ENCODE data around the gene AHCYL1. TPM values are rescaled to one million over a fixed set of nuclear protein-coding genes. Genes with fewer than 3 reads are reported as not detected.

Gene AHCYL1
- total RNA-seq, 4 donors from 2014 or later: 49.7 to 60.3 (median 53.0) TPM

GRCh38 chr1:110038271-110038670 lies 53.7 kb downstream of the AHCYL1 start:
- Histone ChIP-seq H3K4me1 (peaks cover 10 to 34% (median 12%) of the 10 kb centered on the region in 3 donors), H3K27ac (no peak overlapping the region), H3K27me3 (no peaks in the 10 kb centered on the region), H3K36me3 (peaks cover 34 to 66% (median 35%) of the 10 kb centered on the region in 3 donors), H3K9me3 (no peaks in the 10 kb centered on the region), H3K4me3 (no peak overlapping the region)
- no peak for DNase-seq
- WGBS, 2 donors: 94 to 98% methylated on average over 4 of the region's 5 CpGs
- TF ChIP-seq POLR2A (IDR thresholded peaks at IDR 0.05) (no peak), CTCF (IDR thresholded peaks at IDR 0.05) (no peak)
- intact Hi-C loops (cut with DNase I): no loop called here

- 83 to 90% methylated on average over 2 to 4 of the region's 4 CpGs for WGBS, 2 donors
Measured at GRCh38 chr1:110039641-110040040, 55.1 kb downstream of the AHCYL1 start.

GRCh38 chr1:110040548-110040947 lies 56.0 kb downstream of the AHCYL1 start:
- Histone ChIP-seq H3K4me1 (peaks cover 2 to 20% (median 5%) of the 10 kb centered on the region in 3 donors), H3K27ac (no peak overlapping the region), H3K9me3 (no peaks in the 10 kb centered on the region), H3K27me3 (no peaks in the 10 kb centered on the region), H3K36me3 (peaks cover 49 to 89% (median 52%) of the 10 kb centered on the region in 3 donors), H3K4me3 (no peak overlapping the region)
- DNase-seq: no peak
- WGBS, 2 donors: 50% methylated on average over 1 of the region's 4 CpGs; no CpG with 5 or more reads in 1 of the 2 donors
- TF ChIP-seq CTCF (IDR thresholded peaks at IDR 0.05): no peak
- no peak for TF ChIP-seq POLR2A (IDR thresholded peaks at IDR 0.05)
- intact Hi-C loops (cut with DNase I): no loop called here

More at GRCh38 chr1:110039641-110040040, 55.1 kb downstream of the AHCYL1 start:
- H3K27ac ChIP-seq: no peak overlapping the region
- peaks cover 5 to 27% (median 10%) of the 10 kb centered on the region in 3 donors for H3K4me1 ChIP-seq
- no peaks in the 10 kb centered on the region for H3K27me3 ChIP-seq
- H3K4me3 ChIP-seq: no peak overlapping the region
- no peaks in the 10 kb centered on the region for H3K9me3 ChIP-seq
- DNase-seq: no peak
- intact Hi-C loops (cut with DNase I): no loop called here
- TF ChIP-seq CTCF (IDR thresholded peaks at IDR 0.05): no peak
- TF ChIP-seq POLR2A (IDR thresholded peaks at IDR 0.05): no peak
- H3K36me3 ChIP-seq: peaks cover 41 to 80% (median 47%) of the 10 kb centered on the region in 3 donors

GRCh38 chr1:110043016-110043415 lies 58.5 kb downstream of the AHCYL1 start:
- 97 to 100% methylated on average over 1 to 6 of the region's 10 CpGs for WGBS, 2 donors
- H3K36me3 ChIP-seq: peaks cover 59 to 100% (median 77%) of the 10 kb centered on the region in 3 donors
- intact Hi-C loops (cut with DNase I): no loop called here

GRCh38 chr1:110047463-110047862 lies 62.9 kb downstream of the AHCYL1 start:
- peaks cover 35 to 100% (median 73%) of the 10 kb centered on the region in 3 donors for H3K36me3 ChIP-seq
- intact Hi-C loops (cut with DNase I): no loop called here
- H3K27me3 ChIP-seq: no peaks in the 10 kb centered on the region
- H3K4me3 ChIP-seq: no peak overlapping the region
- no peaks in the 10 kb centered on the region for H3K9me3 ChIP-seq
- peaks cover 0 to 23% (median 14%) of the 10 kb centered on the region in 3 donors for H3K4me1 ChIP-seq
- H3K27ac ChIP-seq: no peak overlapping the region
- no peak for TF ChIP-seq POLR2A (IDR thresholded peaks at IDR 0.05)
- TF ChIP-seq CTCF (IDR thresholded peaks at IDR 0.05): no peak
- DNase-seq: no peak
- 64 to 80% methylated on average over 1 to 3 of the region's 3 CpGs for WGBS, 2 donors

More at GRCh38 chr1:110043016-110043415, 58.5 kb downstream of the AHCYL1 start:
- no peak for TF ChIP-seq POLR2A (IDR thresholded peaks at IDR 0.05)
- Histone ChIP-seq H3K27me3 (no peaks in the 10 kb centered on the region), H3K4me1 (no peaks in the 10 kb centered on the region), H3K27ac (no peak overlapping the region), H3K4me3 (no peak overlapping the region), H3K9me3 (no peaks in the 10 kb centered on the region)
- DNase-seq: no peak

- no peak for TF ChIP-seq POLR2A (IDR thresholded peaks at IDR 0.05)
- TF ChIP-seq CTCF (IDR thresholded peaks at IDR 0.05): no peak
- 97 to 100% methylated on average over 2 to 3 of the region's 5 CpGs for WGBS, 2 donors
- Histone ChIP-seq H3K4me1 (peaks cover 0 to 23% (median 14%) of the 10 kb centered on the region in 3 donors), H3K36me3 (peaks cover 34 to 100% (median 70%) of the 10 kb centered on the region in 3 donors), H3K9me3 (no peaks in the 10 kb centered on the region), H3K27me3 (no peaks in the 10 kb centered on the region), H3K27ac (no peak overlapping the region), H3K4me3 (no peak overlapping the region)
- intact Hi-C loops (cut with DNase I): no loop called here
- no peak for DNase-seq
Measured at GRCh38 chr1:110048240-110048639, 63.7 kb downstream of the AHCYL1 start.

Measured in esophagus squamous epithelium (tissue), 5 donors.